HepG2 (cell line): Measurements from ENCODE around the gene SLC25A20. TPM values are rescaled to one million over a fixed set of nuclear protein-coding genes. Genes with fewer than 3 reads are reported as not detected.

Source experiments
- ELF1 ChIP-seq: sonication (generic); formaldehyde crosslinking; IDR thresholded peaks from 2 replicates; pipeline ENCODE4 v1.4.0; 2020; ENCODE audit warnings: missing genetic modification reagents
- FOXP1 ChIP-seq, 2 experiments: fragments of 450-650 bp in 1 of 2; IDR thresholded peaks; 2 replicates each; pipeline ENCODE4 v1.6.1; 2017 to 2018; ENCODE audit warnings: antibody characterized with exemption in 1 of 2
- IKZF4 ChIP-seq: sonication (generic); formaldehyde crosslinking; IDR thresholded peaks from 2 replicates; pipeline ENCODE4 v1.5.1; 2020; ENCODE audit warnings: borderline replicate concordance, mild to moderate bottlenecking, low read depth, missing genetic modification reagents; ENCODE audit errors: not compliant biosample characterization
- MEIS2 ChIP-seq: sonication (generic); formaldehyde crosslinking; IDR thresholded peaks from 2 replicates; pipeline ENCODE4 v1.9.0; 2021; ENCODE audit warnings: mild to moderate bottlenecking, missing genetic modification reagents
- PTBP1 ChIP-seq: fragments of 200-400 bp; formaldehyde crosslinking; IDR thresholded peaks from 2 replicates; pipeline ENCODE4 v1.6.1; 2018; ENCODE audit warnings: low read length, low read depth; ENCODE audit not compliant: poor library complexity, severe bottlenecking
- TCF12 ChIP-seq, 2 experiments: fragments of 450-650 bp in 1 of 2; sonication (generic) in 1 of 2; formaldehyde crosslinking in 1 of 2; IDR thresholded peaks; 2 replicates each; pipeline versions ENCODE4 v1.6.1 to v1.8.0; 2017 to 2022; ENCODE audit warnings: antibody characterized with exemption in 1 of 2, mild to moderate bottlenecking in 1 of 2, missing genetic modification reagents in 1 of 2, moderate library complexity in 1 of 2
- ZNF121 ChIP-seq: sonication (generic); formaldehyde crosslinking; IDR thresholded peaks from 2 replicates; pipeline ENCODE4 v1.5.0; 2020; ENCODE audit warnings: mild to moderate bottlenecking, missing genetic modification reagents
- ZNF350 ChIP-seq: sonication (generic); formaldehyde crosslinking; IDR thresholded peaks from 2 replicates; pipeline ENCODE4 v1.4.0; 2020; ENCODE audit warnings: mild to moderate bottlenecking, low read depth, missing genetic modification reagents, borderline replicate concordance
- polyA plus RNA-seq, 8 experiments: library from polyadenylated mRNA; depleted of rRNA in 3 of 8; stranded (reverse) in 7 of 8; unstranded in 1 of 8; fragments of >200 nt; fragmentation: Illumina TruSeq in 4 of 8; extraction: Trizol in 4 of 8; gene quantifications; 2 replicates each; pipeline versions ENCODE4 v1.2.1 to v1.2.3, GENCODE V29; 2011 to 2016; ENCODE audit warnings: low read depth in 4 of 8, missing spikeins in 1 of 8, mixed read lengths in 1 of 8; ENCODE audit not compliant: insufficient read depth in 1 of 8
- total RNA-seq, 5 experiments: library from RNA; depleted of rRNA; stranded (reverse); fragments of >200 nt; fragmentation: Illumina TruSeq; extraction: Trizol; gene quantifications; 2 replicates each; pipeline ENCODE4 v1.2.3, GENCODE V29; 2016; ENCODE audit warnings: low read depth in 1 of 5
- TF ChIP-seq, protein P1 (sequence below): sonication (generic); formaldehyde crosslinking; IDR thresholded peaks from 2 replicates; pipeline ENCODE4 v1.8.0; 2022; ENCODE audit warnings: missing genetic modification reagents, mild to moderate bottlenecking, borderline replicate concordance
- TF ChIP-seq, protein P2 (sequence below): sonication (generic); formaldehyde crosslinking; IDR thresholded peaks from 2 replicates; pipeline ENCODE4 v1.4.0; 2020; ENCODE audit warnings: missing genetic modification reagents
- TF ChIP-seq, protein P3 (sequence below): sonication (generic); formaldehyde crosslinking; IDR thresholded peaks from 2 replicates; pipeline ENCODE4 v1.8.1; 2023; ENCODE audit warnings: mild to moderate bottlenecking, inconsistent platforms, moderate library complexity, missing genetic modification reagents, borderline replicate concordance
- TF ChIP-seq, protein P4 (sequence below): sonication (generic); formaldehyde crosslinking; IDR thresholded peaks from 2 replicates; pipeline ENCODE4 v1.5.1; 2020; ENCODE audit warnings: mild to moderate bottlenecking, moderate library complexity, missing genetic modification reagents
- TF ChIP-seq, protein P5 (sequence below): sonication (generic); formaldehyde crosslinking; IDR thresholded peaks from 2 replicates; pipeline ENCODE4 v1.4.0; 2020; ENCODE audit warnings: missing genetic modification reagents
- TF ChIP-seq, protein P6 (sequence below): sonication (generic); formaldehyde crosslinking; IDR thresholded peaks from 2 replicates; pipeline ENCODE4 v1.8.0; 2022; ENCODE audit warnings: mild to moderate bottlenecking, missing genetic modification reagents, borderline replicate concordance

SLC25A20 gene
- total and polyA plus RNA-seq, 2 of the 13 experiments (the other 11 are each of a cell fraction or from before 2014, with no cell fraction given) = 21.1 to 26.6 TPM

DNA sequence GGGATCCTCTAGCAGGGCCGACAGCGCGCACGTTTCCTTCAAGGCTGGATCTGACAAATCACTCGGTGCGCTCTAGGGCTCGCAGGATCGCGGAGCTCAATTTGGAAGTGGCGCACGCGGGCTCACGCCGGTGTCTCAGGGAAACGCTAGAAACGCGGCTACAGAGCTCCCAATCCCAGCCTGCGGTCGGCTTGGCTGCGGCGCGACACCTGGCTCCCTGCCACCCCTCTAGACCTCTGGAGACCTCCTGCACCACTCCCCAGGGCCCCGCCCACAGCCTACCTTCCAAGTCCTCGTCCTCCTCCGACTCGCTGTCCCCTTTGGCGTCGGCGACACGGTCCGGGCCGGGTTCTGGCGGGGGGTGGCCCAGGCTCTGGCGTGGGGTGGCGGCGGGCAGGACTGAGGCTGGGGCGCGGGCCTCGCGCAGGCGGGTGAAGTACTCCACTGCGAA lies 51.6 kb downstream of the SLC25A20 start (continued):
- TF ChIP-seq, protein P1, sequence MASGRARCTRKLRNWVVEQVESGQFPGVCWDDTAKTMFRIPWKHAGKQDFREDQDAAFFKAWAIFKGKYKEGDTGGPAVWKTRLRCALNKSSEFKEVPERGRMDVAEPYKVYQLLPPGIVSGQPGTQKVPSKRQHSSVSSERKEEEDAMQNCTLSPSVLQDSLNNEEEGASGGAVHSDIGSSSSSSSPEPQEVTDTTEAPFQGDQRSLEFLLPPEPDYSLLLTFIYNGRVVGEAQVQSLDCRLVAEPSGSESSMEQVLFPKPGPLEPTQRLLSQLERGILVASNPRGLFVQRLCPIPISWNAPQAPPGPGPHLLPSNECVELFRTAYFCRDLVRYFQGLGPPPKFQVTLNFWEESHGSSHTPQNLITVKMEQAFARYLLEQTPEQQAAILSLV = 0 out of 2 replicates have a peak, but pooled peaks have one; percentile 23
- no peak for TF ChIP-seq FOXP1 (IDR thresholded peaks at IDR 0.05)
- no peak for TF ChIP-seq FOXP1 (CRISPR knock-in tag; IDR thresholded peaks at IDR 0.05)
- TF ChIP-seq, protein P2, sequence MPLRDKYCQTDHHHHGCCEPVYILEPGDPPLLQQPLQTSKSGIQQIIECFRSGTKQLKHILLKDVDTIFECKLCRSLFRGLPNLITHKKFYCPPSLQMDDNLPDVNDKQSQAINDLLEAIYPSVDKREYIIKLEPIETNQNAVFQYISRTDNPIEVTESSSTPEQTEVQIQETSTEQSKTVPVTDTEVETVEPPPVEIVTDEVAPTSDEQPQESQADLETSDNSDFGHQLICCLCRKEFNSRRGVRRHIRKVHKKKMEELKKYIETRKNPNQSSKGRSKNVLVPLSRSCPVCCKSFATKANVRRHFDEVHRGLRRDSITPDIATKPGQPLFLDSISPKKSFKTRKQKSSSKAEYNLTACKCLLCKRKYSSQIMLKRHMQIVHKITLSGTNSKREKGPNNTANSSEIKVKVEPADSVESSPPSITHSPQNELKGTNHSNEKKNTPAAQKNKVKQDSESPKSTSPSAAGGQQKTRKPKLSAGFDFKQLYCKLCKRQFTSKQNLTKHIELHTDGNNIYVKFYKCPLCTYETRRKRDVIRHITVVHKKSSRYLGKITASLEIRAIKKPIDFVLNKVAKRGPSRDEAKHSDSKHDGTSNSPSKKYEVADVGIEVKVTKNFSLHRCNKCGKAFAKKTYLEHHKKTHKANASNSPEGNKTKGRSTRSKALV = peak; percentile 90; the same call in 1 of the 2 replicates
- TF ChIP-seq ZNF121 (CRISPR knock-in tag) = peak; percentile 60; the same call in 1 of the 2 replicates
- TF ChIP-seq ZNF350 (CRISPR knock-in tag) = peak; percentile 33; the same call in 1 of the 2 replicates
- TF ChIP-seq, protein P3, sequence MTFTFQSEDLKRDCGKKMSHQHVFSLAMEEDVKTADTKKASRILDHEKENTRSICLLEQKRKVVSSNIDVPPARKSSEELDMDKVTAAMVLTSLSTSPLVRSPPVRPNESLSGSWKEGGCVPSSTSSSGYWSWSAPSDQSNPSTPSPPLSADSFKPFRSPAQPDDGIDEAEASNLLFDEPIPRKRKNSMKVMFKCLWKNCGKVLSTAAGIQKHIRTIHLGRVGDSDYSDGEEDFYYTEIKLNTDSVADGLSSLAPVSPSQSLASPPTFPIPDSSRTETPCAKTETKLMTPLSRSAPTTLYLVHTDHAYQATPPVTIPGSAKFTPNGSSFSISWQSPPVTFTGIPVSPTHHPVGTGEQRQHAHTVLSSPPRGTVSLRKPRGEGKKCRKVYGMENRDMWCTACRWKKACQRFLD = no peak
- TF ChIP-seq, protein P4, sequence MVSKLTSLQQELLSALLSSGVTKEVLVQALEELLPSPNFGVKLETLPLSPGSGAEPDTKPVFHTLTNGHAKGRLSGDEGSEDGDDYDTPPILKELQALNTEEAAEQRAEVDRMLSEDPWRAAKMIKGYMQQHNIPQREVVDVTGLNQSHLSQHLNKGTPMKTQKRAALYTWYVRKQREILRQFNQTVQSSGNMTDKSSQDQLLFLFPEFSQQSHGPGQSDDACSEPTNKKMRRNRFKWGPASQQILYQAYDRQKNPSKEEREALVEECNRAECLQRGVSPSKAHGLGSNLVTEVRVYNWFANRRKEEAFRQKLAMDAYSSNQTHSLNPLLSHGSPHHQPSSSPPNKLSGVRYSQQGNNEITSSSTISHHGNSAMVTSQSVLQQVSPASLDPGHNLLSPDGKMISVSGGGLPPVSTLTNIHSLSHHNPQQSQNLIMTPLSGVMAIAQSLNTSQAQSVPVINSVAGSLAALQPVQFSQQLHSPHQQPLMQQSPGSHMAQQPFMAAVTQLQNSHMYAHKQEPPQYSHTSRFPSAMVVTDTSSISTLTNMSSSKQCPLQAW (CRISPR knock-in tag) = peak; percentile 46; the same call in 1 of the 2 replicates
- TF ChIP-seq ELF1 (CRISPR knock-in tag) = no peak
- peak; percentile 4 for TF ChIP-seq IKZF4
- TF ChIP-seq, protein P5, sequence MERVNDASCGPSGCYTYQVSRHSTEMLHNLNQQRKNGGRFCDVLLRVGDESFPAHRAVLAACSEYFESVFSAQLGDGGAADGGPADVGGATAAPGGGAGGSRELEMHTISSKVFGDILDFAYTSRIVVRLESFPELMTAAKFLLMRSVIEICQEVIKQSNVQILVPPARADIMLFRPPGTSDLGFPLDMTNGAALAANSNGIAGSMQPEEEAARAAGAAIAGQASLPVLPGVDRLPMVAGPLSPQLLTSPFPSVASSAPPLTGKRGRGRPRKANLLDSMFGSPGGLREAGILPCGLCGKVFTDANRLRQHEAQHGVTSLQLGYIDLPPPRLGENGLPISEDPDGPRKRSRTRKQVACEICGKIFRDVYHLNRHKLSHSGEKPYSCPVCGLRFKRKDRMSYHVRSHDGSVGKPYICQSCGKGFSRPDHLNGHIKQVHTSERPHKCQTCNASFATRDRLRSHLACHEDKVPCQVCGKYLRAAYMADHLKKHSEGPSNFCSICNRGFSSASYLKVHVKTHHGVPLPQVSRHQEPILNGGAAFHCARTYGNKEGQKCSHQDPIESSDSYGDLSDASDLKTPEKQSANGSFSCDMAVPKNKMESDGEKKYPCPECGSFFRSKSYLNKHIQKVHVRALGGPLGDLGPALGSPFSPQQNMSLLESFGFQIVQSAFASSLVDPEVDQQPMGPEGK (CRISPR knock-in tag) = peak; percentile 56; the same call in 1 of the 2 replicates
- TF ChIP-seq PTBP1 = peak; percentile 64
- TF ChIP-seq MEIS2 (CRISPR knock-in tag) = no peak
- TF ChIP-seq, protein P6, sequence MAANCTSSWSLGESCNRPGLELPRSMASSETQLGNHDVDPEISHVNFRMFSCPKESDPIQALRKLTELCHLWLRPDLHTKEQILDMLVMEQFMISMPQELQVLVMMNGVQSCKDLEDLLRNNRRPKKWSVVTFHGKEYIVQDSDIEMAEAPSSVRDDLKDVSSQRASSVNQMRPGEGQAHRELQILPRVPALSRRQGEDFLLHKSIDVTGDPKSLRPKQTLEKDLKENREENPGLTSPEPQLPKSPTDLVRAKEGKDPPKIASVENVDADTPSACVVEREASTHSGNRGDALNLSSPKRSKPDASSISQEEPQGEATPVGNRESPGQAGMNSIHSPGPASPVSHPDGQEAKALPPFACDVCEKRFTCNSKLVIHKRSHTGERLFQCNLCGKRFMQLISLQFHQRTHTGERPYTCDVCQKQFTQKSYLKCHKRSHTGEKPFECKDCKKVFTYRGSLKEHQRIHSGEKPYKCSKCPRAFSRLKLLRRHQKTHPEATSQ = 0 out of 2 replicates have a peak, but pooled peaks have one; percentile 33
- TF ChIP-seq TCF12 (IDR thresholded peaks at IDR 0.05) = no peak
- TF ChIP-seq TCF12 (CRISPR knock-in tag; IDR thresholded peaks at IDR 0.05) = peak; percentile 58; the same call in 1 of the 2 replicates
